Spleen (tissue), 11 donors: ENCODE data around the gene MAN1C1. TPM values are rescaled to one million over a fixed set of nuclear protein-coding genes. Genes with fewer than 3 reads are reported as not detected.
"Not testable (repeated sequence)": the region's sequence is repeated elsewhere in the genome, so short reads cannot be mapped to it uniquely, and the experiment has no call there.

ENCODE experiments used
- DNase-seq: peaks from one replicate; pipeline ENCODE4 v3.0.0-alpha.2; 2020
- H3K27ac ChIP-seq, 8 donors: fragments of 200-600 bp; sonication (generic) in 7 of 8; 1 replicate in 4 of 8; 2 replicates in 4 of 8; pipeline versions ENCODE4 v1.5.0 to v1.8.0; 2016 to 2021; ENCODE audit warnings: inconsistent platforms in 4 of 8, mild to moderate bottlenecking in 4 of 8, moderate library complexity in 1 of 8
- H3K27me3 ChIP-seq, 7 donors: fragments of 200-600 bp; sonication (generic) in 6 of 7; replicated peaks in 1 of 7; 1 replicate in 4 of 7; 2 replicates in 3 of 7; pipeline versions ENCODE4 v1.5.0 to v1.8.0; 2016 to 2021; ENCODE audit warnings: inconsistent platforms in 3 of 7, mild to moderate bottlenecking in 1 of 7
- H3K36me3 ChIP-seq, 6 donors: fragments of 200-600 bp; sonication (generic) in 5 of 6; 1 replicate in 4 of 6; 2 replicates in 2 of 6; pipeline versions ENCODE4 v1.5.0 to v1.8.0; 2016 to 2021; ENCODE audit warnings: inconsistent platforms in 2 of 6
- H3K4me1 ChIP-seq, 6 donors: fragments of 200-600 bp; sonication (generic) in 5 of 6; 1 replicate in 3 of 6; 2 replicates in 3 of 6; pipeline versions ENCODE4 v1.5.0 to v1.8.0; 2016 to 2021; ENCODE audit warnings: inconsistent platforms in 3 of 6
- H3K4me3 ChIP-seq, 8 donors: fragments of 200-600 bp; sonication (generic) in 7 of 8; 1 replicate in 4 of 8; 2 replicates in 4 of 8; pipeline versions ENCODE4 v1.5.0 to v1.8.0; 2016 to 2021; ENCODE audit warnings: inconsistent platforms in 4 of 8, mild to moderate bottlenecking in 4 of 8, moderate library complexity in 2 of 8
- H3K9me3 ChIP-seq, 8 donors: fragments of 200-600 bp; sonication (generic) in 7 of 8; 1 replicate in 4 of 8; 2 replicates in 4 of 8; pipeline versions ENCODE4 v1.5.0 to v1.8.0; 2016 to 2021; ENCODE audit warnings: inconsistent platforms in 4 of 8
- CTCF ChIP-seq, 11 experiments: fragments of 200-600 bp in 7 of 11; fragments of 450-650 bp in 4 of 11; sonication (generic) in 4 of 11; IDR thresholded peaks in 8 of 11; conservative IDR thresholded peaks in 3 of 11; 1 replicate in 7 of 11; 2 replicates in 4 of 11; pipeline versions ENCODE4 v1.4.0 to v1.8.0; 2016 to 2021; ENCODE audit warnings: antibody characterized with exemption in 11 of 11, inconsistent platforms in 4 of 11, mild to moderate bottlenecking in 1 of 11
- POLR2A ChIP-seq, 3 donors: fragments of 450-650 bp; IDR thresholded peaks; one replicate each; pipeline ENCODE4 v1.5.1; 2017; ENCODE audit warnings: antibody characterized with exemption in 3 of 3, mild to moderate bottlenecking in 1 of 3
- POLR2AphosphoS5 ChIP-seq, 3 donors: sonication (generic); formaldehyde crosslinking; IDR thresholded peaks; one replicate each; pipeline ENCODE4 v1.5.1; 2017; ENCODE audit warnings: antibody characterized with exemption in 3 of 3
- WGBS, 5 donors: extraction: QIAGEN DNeasy Blood & Tissue Kit in 3 of 5; methylation state at CpG; one replicate each; pipeline versions ENCODE4 v1.1.5 to v1.1.7; 2013 to 2018; 5-methylcytosine and 5-hydroxymethylcytosine counted together
- intact Hi-C: fragments of 100-400 bp; cut with DNase I; formaldehyde crosslinking; loops from one replicate; pipeline ENCODE4 v1.15.0; 2023; ENCODE audit warnings: low total_unique reads
- polyA plus RNA-seq, 3 donors: library from polyadenylated mRNA; stranded (reverse); fragments of 200-250 nt; gene quantifications; one replicate each; pipeline ENCODE4 v1.2.1, GENCODE V29; 2013
- total RNA-seq, 7 donors: library from RNA; depleted of rRNA in 3 of 7; stranded (reverse); fragments of >200 nt in 3 of 7; fragmentation: NEBNext Ultra II Directional in 4 of 7; extraction: Animal tissue kit (Norgen Biotek cat#: 25700) in 4 of 7; gene quantifications; one replicate each; pipeline versions ENCODE4 v1.1.0 to v1.2.1, GENCODE V29; 2016 to 2021
- donor health status: healthy with polysubstance abuse.
- donor health status: DM: no; HTN: no; CAD: no; lungs with moderate emphysema.
- donor health status: DM: no; HTN: no; CAD: no.
- donor health status: Bipolar disorder and iron deficiency.
- donor health status: healthy.
- donor health status: DM: no; HTN: no; CAD: no.
- donor health status: DM: yes; HTN: yes; CAD: no.

The MAN1C1 gene
- total and polyA plus RNA-seq, 10 donors, result 4.6 to 54.3 (median 41.1) TPM

DNA sequence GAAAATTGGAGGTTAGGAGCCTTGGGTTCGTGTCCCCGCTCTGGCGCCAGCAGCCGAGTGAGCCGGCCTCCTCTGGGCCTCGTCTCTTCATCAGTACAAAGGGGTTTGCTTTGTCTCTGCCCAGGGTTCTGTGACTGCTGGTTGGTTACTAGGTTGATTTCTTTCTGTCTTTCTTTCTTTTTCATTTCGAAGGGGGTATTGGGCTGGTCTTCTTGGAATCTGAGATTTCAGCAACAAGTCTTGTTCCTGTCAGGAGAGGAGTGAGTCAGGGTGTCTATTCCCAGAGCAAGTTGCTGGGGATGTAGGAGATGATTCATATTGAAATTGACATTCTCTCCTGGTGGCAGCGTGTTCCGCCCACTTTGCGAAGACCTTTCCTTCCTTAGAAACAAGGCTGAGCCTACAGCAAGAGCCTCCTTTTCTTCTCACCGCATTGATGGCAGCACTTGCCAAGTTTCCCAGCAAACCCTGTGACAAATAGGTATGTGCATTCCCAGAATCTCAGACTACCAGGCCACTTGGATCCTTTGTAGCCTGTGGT lies 79.2 kb downstream of the MAN1C1 start:
- TF ChIP-seq POLR2A (IDR thresholded peaks at IDR 0.05) (no peak), POLR2AphosphoS5 (IDR thresholded peaks at IDR 0.05) (no peak), CTCF (IDR thresholded peaks at IDR 0.05 in 8 of 11, conservative IDR thresholded peaks at IDR 0.05 in 3 of 11) (no peak)
- no peaks in the 10 kb centered on the region for H3K27me3 ChIP-seq
- H3K36me3 ChIP-seq, result no peaks in the 10 kb centered on the region
- no peak for DNase-seq
- 75 to 88% (median 82%) methylated on average over 11 of the region's 11 CpGs for WGBS, 5 donors
- peak overlapping the region; percentile 27 to 79 (median 72) for H3K27ac ChIP-seq
- intact Hi-C loops, result no loop called here
- H3K4me1 ChIP-seq, result peaks cover 14 to 89% (median 40%) of the 10 kb centered on the region in 6 donors
- H3K4me3 ChIP-seq, result no peak overlapping the region
- no peaks in the 10 kb centered on the region for H3K9me3 ChIP-seq

GRCh38 chr1:25696643-25697042 lies 80.1 kb downstream of the MAN1C1 start:
- DNase-seq, H3K9me3 ChIP-seq, H3K36me3 ChIP-seq, intact Hi-C loops, H3K27me3 ChIP-seq, H3K4me3 ChIP-seq: not testable (repeated sequence)
- peak overlapping the region in 5 of 8 donors; percentile 68 to 79 (median 73) for H3K27ac ChIP-seq
- peaks cover 14 to 89% (median 41%) of the 10 kb centered on the region in 6 donors for H3K4me1 ChIP-seq
- 90 to 95% (median 93%) methylated on average over 4 of the region's 4 CpGs for WGBS, 5 donors

DNA sequence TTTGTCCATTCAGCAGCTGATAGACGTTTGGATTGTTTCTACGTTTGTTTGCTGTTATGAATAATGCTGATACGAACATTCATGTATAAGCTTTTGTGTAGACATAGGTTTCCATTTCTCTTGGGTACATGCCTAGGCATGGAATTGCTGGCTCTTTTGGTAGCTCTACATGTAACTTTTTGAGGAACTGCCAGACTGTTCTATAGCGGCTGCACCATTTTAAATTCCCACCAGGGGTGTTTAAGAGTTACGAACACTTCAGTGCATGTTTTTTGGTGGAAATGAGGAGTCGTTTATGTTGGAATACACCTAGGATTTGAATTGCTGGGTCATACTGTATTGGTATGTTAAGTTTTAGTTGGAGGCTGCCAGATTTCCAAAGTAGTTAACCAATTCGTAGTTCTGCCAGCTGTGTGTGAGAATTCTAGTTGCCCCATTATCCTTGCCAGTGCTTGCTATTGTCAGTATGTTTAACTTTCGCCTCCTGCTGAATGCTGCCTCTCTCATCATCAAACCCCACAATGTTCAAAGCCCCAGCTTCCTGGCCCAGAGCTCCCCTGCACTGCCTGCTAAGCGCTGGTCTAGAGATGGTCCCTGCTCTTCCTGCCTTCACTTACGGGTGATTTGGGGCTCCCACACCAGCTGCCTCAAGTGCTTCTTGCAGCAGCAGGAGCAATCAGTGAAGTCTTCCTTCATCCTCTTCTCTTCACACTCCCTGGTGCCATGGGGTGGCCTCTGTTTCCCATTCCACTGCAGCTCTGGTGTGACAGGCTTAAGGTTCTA lies 81.0 kb downstream of the MAN1C1 start:
- no peak overlapping the region for H3K4me3 ChIP-seq
- no peak for TF ChIP-seq CTCF (IDR thresholded peaks at IDR 0.05 in 8 of 11, conservative IDR thresholded peaks at IDR 0.05 in 3 of 11)
- no peak for TF ChIP-seq POLR2A (IDR thresholded peaks at IDR 0.05)
- TF ChIP-seq POLR2AphosphoS5 (IDR thresholded peaks at IDR 0.05), result no peak
- H3K4me1 ChIP-seq, result peaks cover 14 to 87% (median 42%) of the 10 kb centered on the region in 6 donors
- H3K27ac ChIP-seq, result peak overlapping the region in 4 of 8 donors; percentile 33 to 70 (median 68)
- no peak for DNase-seq
- H3K36me3 ChIP-seq, result no peaks in the 10 kb centered on the region
- intact Hi-C loops, result no loop called here
- 73 to 87% (median 82%) methylated on average over 10 of the region's 10 CpGs for WGBS, 5 donors
- no peaks in the 10 kb centered on the region for H3K27me3 ChIP-seq
- H3K9me3 ChIP-seq, result no peaks in the 10 kb centered on the region

DNA sequence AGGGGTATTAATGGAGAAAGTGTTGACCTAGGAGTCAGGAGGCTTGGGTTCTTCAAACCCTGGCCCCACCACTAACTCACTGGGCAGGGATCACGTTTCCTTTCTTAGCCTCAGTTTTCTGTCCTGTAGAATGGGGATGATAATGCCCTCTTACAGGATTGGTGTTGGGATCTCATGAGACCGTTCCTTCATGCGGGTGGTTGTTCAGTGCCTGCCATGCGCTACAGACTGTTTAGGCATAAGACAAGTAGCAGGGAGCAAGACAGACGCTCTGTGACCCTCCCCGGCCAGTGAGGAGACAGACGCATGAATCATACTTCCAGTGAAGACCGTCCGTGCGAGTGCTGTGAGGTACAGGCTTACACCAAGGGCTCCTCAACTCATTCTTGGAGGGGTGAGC lies 81.7 kb downstream of the MAN1C1 start:
- no peaks in the 10 kb centered on the region for H3K9me3 ChIP-seq
- no peaks in the 10 kb centered on the region for H3K27me3 ChIP-seq
- 81 to 93% (median 92%) methylated on average over 10 of the region's 10 CpGs for WGBS, 5 donors
- H3K36me3 ChIP-seq, result no peaks in the 10 kb centered on the region
- H3K4me3 ChIP-seq, result no peak overlapping the region
- H3K27ac ChIP-seq, result peak overlapping the region in 4 of 8 donors; percentile 33 to 70 (median 68)
- DNase-seq, result no peak
- no peak for TF ChIP-seq POLR2A (IDR thresholded peaks at IDR 0.05)
- TF ChIP-seq POLR2AphosphoS5 (IDR thresholded peaks at IDR 0.05), result no peak
- H3K4me1 ChIP-seq, result peaks cover 14 to 87% (median 43%) of the 10 kb centered on the region in 6 donors
- intact Hi-C loops, result no loop called here

DNA sequence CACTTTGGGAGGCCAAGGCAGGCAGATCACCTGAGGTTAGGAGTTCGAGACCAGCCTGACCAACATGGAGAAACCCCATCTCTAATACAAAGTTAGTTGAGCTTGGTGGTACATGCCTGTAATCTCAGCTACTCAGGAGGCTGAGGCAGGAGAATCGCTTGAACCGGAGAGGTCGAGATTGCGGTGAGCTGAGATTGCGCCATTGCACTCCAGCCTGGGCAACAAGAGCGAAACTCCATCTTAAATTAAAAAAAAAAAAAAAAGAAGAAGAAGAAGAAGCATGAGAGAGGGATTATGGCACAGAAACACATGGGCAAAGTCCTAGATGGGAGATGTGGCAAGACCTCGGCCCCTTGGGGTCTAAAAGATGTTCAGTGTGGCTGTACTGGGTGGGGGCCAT lies 82.5 kb downstream of the MAN1C1 start:
- H3K36me3 ChIP-seq, H3K27me3 ChIP-seq, H3K4me3 ChIP-seq, DNase-seq, intact Hi-C loops, H3K9me3 ChIP-seq: not testable (repeated sequence)
- Histone ChIP-seq H3K27ac (peak overlapping the region in 7 of 8 donors; percentile 47 to 73 (median 67)), H3K4me1 (peaks cover 20 to 87% (median 43%) of the 10 kb centered on the region in 6 donors)
- WGBS, 5 donors, result 88 to 97% (median 92%) methylated on average over 8 of the region's 8 CpGs
